Activated CD4-positive, CD25-positive, alpha-beta regulatory T cell treated with anti-CD3 and anti-CD28 coated beads, Interleukin-2, amount 50 U/mL, for 72 hours (primary cell): ENCODE data around the gene PYM1.

Source experiments
- DNase-seq: peaks from one replicate; pipeline ENCODE4 v3.0.0; 2021

PYM1 gene

DNA sequence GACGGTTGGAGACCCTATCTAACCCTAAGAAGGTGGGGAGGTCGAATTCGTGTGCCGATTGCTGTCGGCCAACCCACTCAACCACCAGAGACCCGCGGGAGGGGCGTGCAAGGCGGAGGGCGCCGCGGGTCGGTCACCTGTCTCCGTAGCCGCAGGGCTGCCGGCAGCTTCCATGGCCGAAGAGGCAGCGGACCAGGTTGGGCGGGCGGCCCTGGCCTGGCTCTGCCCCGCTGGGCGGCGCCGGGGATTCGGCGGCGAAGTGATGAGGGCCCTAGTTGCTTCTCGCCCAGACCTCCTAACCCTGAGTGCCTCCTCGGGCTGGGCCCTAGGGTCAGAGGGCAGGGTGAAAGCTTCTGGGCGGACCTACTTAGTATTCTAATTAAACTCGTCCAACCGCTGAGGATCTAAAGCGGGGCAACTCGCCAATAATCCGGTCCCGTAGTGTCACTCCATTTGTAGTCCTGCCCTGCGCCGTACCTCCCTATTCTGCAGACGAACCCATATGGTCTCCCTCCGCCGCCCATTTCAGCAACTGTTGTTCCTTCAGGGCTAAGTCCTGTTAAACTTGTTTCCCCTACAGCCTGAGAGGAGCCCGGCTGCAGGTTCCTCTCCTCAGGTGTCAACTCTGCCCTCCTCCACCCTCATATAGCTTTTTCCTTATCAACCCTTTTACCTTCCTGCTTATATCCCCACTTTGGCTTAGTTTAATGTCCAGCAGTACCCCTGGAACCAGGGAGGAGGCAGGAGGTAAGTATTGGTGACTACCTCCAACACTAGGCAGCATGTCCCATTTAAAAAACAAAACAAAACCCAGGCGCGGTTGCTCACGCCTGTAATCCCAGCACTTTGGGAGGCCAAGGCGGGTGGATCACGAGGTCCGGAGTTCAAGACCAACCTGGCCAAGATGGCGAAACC, at the start of gene PYM1:
TSS of gene PYM1 (minus strand) at position 307 of the 915 bp plus-strand sequence. CDS start at position 174, 133 bp downstream.
- DNase-seq = peak; percentile 76

DNA sequence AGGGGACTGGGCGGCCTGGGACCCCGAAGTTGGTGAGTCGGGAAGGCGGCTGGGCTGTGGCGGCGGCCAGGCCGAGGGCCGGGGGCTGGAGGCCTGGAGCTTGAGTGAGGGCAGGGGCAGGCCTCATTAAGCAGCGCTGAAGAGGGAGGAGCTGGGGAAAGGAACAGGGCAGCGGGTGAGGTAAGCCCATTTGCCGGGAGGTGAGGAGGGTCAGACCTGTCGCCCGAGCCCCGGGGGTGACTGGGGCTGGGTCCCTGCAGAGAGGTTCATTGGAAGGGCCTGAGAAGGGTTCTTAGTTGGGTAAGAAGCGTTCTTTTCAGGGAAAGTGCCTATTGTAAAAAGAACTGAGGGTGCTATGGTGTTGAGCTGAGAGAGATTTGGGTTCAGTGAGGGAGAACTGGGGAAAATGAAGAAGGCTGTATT, 46.6 kb upstream of the PYM1 start:
- DNase-seq = no peak

DNA sequence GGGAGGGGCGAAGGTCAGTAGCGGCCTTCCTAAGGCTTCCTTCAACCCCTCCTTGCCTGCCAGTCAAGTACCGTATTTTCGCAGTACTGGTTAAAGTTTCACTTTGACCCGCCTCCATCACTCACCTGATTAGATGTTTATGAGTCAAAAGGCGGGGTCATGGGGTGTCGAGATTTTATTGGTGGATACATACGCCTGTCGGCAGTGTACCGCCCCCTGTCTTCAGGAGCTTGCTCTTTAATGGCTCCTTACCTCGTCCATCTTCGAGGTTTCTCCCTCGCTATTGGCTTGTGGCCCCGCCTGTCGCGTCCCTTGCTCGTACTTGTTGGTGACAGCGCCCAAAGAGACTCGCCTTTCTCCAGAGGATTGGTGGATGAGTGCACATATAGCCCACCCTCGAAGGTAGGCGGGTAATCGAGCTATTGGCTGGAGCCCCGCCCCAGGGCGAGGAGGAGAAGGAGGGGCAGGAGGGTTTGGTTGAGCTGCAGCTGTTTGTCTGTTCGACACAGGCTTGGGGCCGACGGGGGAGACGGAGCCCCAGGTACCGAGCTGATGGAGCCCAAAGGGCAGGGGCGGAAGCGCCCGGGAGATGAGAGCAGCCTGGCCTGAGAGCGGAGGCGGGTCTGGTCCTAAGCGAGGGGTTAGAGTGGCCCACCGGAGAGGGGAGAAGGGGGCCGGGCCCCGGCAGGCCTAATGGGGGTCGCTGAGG, 46.1 kb upstream of the PYM1 start, which contains the start of gene RAB5B:
TSS of gene RAB5B (plus strand) at position 480 of the 709 bp plus-strand sequence. CDS start 12,883 bp downstream, outside the sequence.
- DNase-seq = peak; percentile 93

DNA sequence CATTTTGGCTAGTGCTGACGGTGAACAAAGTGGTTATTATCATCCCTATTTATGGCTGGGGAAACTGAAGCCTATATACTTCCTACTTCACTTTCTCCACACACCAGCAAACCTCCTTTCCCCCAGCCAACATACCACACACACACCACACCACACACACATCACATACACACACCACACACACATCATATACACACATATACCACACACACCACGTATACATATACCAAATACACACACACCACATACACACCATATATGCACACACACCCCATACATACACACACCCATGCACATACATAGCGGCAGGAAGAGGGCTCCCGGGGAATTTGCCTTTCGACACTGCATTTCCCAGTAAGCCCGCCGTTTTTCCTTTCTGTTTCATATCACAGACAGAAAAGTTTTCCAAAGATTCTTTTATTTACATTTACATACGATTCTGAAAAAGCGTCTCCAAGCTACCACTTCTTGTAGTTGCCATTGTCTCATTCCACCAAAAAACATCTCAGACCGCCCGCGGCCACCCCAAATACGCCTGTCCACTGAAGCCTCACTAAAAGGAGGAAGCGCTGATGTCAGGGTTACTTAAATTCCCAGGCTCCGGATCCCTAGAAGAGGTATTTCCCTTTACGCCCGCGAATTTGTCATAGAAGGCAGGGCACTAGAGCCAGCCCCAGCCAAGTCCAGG, 45.4 kb upstream of the PYM1 start:
- no peak for DNase-seq

DNA sequence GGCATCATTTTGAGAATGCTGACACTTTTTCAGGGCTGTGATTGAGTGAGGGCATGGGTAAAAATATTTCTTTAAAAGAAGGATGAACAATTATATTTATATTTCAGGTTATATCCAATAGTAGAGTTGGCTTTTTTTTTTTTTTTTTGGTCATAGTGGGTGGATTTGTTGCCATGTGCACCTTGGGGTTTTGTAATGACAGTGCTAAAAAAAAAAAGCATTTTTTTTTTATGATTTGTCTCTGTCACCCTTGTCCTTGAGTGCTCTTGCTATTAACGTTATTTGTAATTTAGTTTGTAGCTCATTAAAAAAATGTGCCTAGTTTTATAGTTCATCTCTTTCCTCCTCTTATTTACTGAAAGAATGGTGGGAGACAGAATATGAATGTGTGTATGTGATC, 44.8 kb upstream of the PYM1 start:
- DNase-seq = no peak

DNA sequence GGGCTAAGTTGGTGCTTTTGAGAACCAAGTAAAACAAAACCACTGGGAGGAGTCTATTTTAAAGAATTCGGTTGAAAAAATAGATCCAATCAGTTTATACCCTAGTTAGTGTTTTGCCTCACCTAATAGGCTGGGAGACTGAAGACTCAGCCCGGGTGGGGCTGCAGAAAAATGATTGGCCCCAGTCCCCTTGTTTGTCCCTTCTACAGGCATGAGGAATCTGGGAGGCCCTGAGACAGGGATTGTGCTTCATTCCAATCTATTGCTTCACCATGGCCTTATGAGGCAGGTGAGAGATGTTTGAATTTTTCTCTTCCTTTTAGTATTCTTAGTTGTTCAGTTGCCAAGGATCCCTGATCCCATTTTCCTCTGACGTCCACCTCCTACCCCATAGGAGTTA, 44.3 kb upstream of the PYM1 start:
- no peak for DNase-seq

DNA sequence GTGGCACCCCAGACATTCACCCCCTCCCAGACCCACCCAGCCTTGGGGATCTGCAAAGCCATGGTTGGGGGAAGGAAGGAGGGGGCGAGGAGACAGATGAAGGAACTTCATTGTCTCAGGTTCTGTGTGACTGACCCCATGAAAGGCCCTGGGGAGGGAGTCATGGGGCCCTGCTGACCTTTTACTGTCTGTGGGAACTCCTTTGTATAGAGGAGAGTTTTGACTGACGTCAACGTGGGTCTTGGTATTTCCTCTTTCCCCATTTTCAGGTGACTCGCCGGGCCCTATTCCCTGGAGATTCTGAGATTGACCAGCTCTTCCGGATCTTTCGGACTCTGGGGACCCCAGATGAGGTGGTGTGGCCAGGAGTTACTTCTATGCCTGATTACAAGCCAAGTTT, 43.1 kb upstream of the PYM1 start:
- no peak for DNase-seq

DNA sequence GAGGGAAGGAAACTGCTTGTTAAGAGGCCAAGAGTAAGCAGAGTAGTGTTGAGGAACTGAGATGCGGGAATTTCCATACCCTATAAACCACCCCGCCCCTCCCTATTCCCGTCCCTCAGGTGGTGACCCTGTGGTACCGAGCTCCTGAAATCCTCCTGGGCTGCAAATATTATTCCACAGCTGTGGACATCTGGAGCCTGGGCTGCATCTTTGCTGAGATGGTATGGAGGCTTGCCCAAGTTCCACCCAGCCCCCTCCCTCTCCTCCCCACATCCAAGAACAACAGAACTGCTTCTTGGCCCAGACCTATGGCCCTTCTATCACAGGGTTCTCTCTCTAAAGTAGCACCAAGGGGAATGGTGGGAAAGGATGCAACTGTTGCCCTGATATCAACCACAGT, 41.7 kb upstream of the PYM1 start:
- no peak for DNase-seq

DNA sequence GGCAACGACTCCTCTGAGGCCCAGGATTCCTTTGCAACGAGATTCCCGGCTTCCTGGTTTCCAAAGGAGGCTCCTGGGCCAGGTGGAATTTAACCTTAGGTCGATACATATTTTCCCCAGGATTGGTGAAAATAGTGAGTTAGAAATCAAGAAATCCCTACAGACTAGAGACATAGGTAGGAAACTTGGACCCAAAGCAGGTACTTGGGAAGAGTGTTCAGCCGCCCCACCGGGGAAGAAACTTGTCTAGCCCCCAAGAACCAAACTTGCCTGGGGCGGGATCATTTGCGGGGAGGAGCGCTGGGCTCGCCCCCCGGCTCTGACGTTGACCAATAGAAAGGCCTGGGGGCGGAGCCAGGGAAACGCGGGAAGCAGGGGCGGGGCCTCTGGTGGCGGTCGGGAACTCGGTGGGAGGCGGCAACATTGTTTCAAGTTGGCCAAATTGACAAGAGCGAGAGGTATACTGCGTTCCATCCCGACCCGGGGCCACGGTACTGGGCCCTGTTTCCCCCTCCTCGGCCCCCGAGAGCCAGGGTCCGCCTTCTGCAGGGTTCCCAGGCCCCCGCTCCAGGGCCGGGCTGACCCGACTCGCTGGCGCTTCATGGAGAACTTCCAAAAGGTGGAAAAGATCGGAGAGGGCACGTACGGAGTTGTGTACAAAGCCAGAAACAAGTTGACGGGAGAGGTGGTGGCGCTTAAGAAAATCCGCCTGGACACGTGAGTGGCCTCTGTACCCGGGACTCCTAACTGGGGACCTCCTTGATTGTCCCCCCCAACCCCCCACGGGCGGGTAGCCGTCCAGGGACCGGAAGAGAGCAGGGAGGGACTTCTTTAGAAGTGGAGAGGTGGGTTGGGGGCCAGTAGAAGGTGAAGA, 39.0 kb upstream of the PYM1 start, which contains the start of gene CDK2:
TSS of gene CDK2 (plus strand) at position 423 of the 874 bp plus-strand sequence. CDS start at position 602, 179 bp downstream.
- DNase-seq = peak; percentile 87

DNA sequence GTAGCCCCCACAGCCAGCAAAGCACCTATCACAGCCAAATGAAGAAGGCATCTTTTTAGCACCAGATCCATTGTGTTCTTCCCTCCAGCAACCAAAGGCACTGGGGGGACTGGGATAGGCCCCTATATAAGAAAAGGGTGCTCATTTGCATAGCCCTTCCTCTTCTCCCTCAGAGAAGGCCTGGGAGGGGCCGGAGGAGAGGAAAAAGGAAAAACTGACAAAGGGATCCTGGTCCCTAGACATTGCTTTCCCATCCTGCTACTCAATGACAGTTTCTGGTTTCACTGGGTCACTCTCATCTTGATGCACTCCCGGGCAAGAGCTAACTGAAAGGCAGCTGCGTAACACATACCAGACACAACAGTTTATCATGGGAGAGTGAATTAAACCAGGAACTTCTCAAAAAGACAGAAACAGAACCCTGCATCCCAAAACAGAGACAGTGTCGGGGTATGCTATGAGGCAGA, 38.3 kb upstream of the PYM1 start, which contains the start of gene PMEL:
TSS of gene PMEL (minus strand) at position 102 of the 467 bp plus-strand sequence. CDS start at position 71, 31 bp downstream.
- DNase-seq = no peak

DNA sequence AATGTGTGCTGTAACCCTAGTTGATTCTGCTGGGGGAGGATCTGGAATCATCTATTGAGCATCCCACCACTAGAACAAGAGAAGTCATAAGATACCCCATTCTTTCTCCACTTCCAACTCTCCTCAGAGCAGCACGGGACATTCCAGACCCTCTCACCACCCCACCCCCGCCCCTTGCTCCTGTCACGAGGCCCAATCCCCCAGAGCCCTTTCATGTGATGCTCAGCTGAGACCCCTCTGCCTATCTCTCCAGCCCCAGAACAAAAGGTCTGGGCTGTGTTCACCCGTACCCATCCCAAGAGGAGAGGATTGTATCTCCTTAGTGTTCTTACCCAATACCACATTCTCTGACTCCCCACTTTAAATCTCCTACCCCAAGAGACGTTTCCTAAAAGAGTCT, 37.5 kb upstream of the PYM1 start:
- DNase-seq = no peak

DNA sequence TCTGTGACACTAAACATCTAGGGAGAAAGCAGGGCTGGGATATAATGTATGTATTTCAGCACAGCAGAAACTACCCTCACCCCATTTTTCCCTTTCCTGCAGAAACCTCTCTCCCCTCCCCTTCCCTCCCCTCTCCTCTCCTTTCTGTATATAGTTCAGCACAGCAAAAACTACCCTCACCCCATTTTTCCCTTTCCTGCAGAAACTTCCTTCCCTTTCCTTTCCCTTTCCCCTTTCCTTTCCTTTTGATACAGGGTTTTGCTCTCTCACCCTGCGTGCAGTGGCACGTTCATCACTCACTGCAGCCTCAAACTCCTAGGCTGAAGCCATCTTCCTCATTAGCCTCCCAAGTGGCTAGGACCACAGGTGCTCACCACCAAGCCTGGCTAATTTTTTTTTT, 36.1 kb upstream of the PYM1 start:
- no peak for DNase-seq

DNA sequence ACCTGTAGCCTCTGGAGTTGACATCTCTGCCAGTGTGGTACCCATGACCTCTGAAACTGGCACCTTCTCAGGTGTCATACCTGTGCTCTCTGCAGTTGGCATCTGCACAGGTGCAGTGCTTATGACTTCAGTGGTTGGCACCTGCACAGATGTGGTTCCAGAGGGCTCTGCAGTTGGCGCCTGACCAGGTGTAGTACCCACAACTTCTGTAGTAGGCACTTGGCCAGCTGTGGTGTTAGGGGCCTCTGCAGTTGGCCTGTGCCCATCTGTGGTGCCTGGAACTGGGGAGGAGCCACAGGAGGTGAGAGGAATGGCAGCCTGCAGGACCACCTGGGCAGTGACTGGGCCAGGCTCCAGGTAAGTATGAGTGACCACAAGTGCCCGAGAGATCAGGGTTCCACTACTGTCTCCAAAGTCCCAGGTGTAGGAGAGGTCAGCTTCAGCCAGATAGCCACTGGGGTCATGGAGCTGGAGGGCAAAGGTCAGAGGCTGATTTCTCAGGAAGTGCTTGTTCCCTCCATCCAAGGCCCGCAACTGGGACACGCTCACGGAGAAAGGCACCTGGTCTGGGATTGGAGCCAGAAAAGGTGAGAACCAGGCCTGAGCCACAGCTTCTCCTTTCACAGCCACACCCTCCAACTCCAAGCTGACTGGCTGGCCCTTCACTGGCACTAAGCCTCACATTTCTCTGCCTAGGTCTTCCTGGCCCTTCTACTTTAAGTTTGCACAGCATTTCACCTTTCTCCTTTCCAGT, 29.6 kb upstream of the PYM1 start:
- DNase-seq = no peak

DNA sequence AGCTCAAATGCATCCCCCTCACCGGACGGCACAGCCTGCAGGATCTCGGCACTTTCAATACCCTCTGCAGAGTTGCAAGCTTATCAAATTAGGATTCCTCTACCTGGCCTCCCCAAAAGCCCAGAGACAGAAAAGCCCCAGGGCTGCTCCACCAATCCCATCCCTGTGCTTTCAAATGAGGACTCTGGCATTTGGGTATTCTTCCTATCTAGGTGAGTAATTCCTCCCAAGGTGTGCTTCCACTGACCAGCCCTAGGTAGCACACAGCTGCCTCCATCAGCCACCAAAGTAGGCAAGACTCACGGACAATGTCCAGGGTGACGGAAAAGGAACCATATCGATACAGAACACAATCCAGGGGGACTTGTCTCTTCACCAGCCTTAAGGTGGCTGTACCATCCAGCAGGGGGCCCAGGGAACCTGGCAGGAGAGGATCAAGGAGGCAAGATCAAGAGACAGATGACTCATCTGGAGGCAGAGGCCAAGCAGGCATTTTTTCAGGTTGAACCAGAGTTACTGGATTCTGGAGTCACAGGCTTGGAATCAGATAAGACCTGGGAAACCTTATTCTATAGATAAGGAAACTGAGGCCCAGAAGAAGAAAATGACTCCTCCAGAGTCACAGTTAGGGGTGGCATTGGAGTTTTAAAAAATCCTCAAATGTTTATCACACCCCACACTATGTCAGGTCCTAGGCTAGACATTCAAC, 28.3 kb upstream of the PYM1 start:
- DNase-seq = no peak

DNA sequence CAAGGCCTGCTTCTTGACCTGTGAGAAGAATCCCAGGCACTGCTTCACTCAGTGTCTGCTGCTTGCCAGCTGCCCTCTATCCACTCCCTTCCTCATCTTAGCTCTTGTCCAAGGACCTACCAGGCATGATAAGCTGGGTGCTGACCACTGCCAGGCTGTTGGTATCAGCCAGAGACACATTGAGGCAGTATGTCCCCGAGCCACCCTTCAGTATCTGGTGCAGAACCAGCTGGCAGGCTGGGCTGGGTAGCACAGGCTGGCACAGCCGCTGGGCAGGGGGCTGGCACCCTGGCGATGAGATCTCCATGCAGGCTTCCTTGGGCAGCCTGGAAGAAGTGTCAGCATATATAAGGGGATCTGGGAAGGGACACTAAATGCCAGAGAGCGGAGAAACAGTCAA, 27.6 kb upstream of the PYM1 start:
- no peak for DNase-seq

DNA sequence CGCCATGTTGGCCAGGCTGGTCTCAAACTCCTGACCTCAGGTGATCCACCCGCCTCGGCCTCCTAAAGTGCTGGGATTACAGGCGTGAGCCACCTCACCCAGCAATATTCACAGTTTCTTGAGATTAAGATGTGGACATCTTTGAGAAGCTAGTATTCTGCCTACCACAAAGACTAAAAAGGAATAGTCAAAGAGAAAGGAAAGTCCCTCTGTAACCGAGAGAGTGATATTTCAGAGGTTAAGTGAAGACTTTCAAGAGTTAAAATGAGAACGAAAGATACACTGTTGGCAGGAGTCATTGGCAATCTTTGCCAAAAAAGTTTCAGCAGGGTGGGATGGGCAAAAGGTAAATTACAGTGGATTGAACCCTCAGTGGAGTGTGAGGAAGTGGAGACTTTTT, 18.9 kb upstream of the PYM1 start:
- no peak for DNase-seq

DNA sequence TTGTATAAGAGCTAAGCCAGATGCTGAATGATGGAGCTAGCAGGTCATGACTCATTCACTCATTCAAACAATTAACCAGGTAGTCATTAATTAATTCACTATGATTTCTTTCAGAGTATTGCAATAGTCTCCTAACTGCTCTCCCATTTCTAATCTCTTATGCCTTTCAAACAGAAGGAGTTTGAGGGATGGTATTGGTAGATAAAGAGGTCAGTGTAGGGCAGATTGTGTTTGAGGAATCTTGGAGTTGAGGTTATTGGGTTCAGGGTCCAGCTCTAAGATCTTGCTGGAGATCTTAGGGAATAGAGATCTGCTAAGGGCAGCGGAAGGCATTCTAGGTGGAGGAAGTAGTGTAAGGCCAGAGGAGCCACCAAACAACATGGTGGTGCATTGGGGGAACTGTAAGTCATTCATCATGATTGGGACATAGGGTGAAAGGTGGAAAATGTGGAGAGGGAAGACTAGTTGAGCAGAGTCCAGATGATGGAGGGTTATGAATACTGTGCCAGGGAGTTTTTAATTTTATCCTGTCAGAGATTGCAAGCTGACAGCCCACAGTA, 15.0 kb upstream of the PYM1 start:
- no peak for DNase-seq

DNA sequence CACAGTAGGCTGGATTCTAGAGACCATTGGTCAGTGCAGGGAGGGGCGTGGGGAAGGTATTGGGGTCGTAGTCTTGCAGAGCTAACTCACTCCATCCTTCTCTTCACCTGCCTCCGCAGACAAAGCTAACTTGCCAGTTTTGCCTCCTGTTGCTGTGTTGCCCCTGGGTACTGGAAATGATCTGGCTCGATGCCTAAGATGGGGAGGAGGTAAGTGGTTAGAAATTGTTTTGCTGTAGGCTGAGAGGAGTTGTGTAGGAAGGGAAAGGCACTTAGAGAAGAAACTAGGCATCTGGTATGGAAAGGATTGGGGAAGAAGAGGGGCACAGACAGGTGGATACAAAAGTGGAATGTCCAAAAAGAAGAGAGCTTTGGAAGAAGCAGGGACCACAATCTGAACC, 14.4 kb upstream of the PYM1 start:
- DNase-seq = no peak

DNA sequence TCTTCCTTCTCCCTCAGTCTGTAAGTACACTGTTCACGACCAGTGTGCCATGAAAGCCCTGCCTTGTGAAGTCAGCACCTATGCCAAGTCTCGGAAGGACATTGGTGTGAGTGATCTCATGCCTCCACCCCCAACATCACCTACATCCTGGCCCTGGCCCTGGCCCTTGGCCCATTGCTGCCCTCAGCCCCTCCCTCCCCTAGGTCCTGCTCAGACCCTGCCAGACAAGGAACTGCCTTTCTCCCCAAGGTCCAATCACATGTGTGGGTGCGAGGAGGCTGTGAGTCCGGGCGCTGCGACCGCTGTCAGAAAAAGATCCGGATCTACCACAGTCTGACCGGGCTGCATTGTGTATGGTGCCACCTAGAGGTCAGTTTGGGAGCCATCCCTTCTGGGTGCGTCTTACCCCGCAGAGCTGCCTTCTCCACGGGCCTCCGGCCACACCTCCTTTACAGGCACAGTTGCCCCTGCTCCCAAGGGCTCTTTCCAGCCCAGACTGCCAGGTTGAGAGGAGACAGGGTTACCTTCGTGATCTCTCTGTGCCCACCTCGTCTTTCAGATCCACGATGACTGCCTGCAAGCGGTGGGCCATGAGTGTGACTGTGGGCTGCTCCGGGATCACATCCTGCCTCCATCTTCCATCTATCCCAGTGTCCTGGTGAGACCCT, 12.5 kb upstream of the PYM1 start:
- peak; percentile 76 for DNase-seq
